Loucy (cell line): ENCODE results near the gene SH3GL1.

ENCODE experiments used
- H2AFZ ChIP-seq: fragments of 200-600 bp; sonication (generic); 2 replicates; pipeline ENCODE4 v1.6.0; 2016; ENCODE audit warnings: antibody characterized with exemption, mild to moderate bottlenecking, low read length, moderate library complexity
- H3F3A ChIP-seq: fragments of 200-600 bp; 2 replicates; pipeline ENCODE4 v1.6.0; 2016; ENCODE audit warnings: antibody characterized with exemption, low read depth, mild to moderate bottlenecking
- H3K27me3 ChIP-seq: fragments of 200-600 bp; sonication (generic); 2 replicates; pipeline ENCODE4 v1.6.1; 2014; ENCODE audit warnings: low read length, mild to moderate bottlenecking; ENCODE audit not compliant: insufficient read depth, poor library complexity, severe bottlenecking
- H3K36me3 ChIP-seq: fragments of 200-600 bp; sonication (generic); 2 replicates; pipeline ENCODE4 v1.6.1; 2016; ENCODE audit warnings: low read length; ENCODE audit not compliant: insufficient read depth
- H3K4me1 ChIP-seq: fragments of 200-600 bp; sonication (generic); 2 replicates; pipeline ENCODE4 v1.5.1; 2014; ENCODE audit warnings: low read length, mild to moderate bottlenecking; ENCODE audit not compliant: insufficient read depth, poor library complexity, severe bottlenecking
- H3K4me2 ChIP-seq: fragments of 200-600 bp; sonication (generic); 2 replicates; pipeline ENCODE4 v1.6.0; 2014; ENCODE audit warnings: antibody characterized with exemption, low read length, low read depth, mild to moderate bottlenecking; ENCODE audit not compliant: poor library complexity, severe bottlenecking
- H3K4me3 ChIP-seq: fragments of 200-600 bp; sonication (generic); 2 replicates; pipeline ENCODE4 v1.5.1; 2014; ENCODE audit warnings: low read length, mild to moderate bottlenecking, mixed read lengths; ENCODE audit not compliant: poor library complexity, severe bottlenecking
- H3K79me2 ChIP-seq: fragments of 200-600 bp; sonication (generic); 2 replicates; pipeline ENCODE4 v1.6.1; 2014; ENCODE audit warnings: low read length; ENCODE audit not compliant: insufficient read depth
- H3K9ac ChIP-seq: fragments of 200-600 bp; sonication (generic); 2 replicates; pipeline ENCODE4 v1.6.0; 2014; ENCODE audit warnings: mild to moderate bottlenecking, low read depth, low read length, moderate library complexity; ENCODE audit not compliant: poor library complexity, severe bottlenecking
- H3K9me2 ChIP-seq: fragments of 200-600 bp; sonication (generic); replicated peaks from 2 replicates; pipeline ENCODE4 v1.6.1; 2016; ENCODE audit warnings: low read depth, low read length, mixed read lengths
- H3K9me3 ChIP-seq: fragments of 200-600 bp; sonication (generic); 2 replicates; pipeline ENCODE4 v1.6.1; 2014; ENCODE audit warnings: mild to moderate bottlenecking, antibody characterized with exemption, low read length, low read depth; ENCODE audit not compliant: insufficient read depth
- H4K20me1 ChIP-seq: fragments of 200-600 bp; sonication (generic); 2 replicates; pipeline ENCODE4 v1.6.0; 2014; ENCODE audit warnings: antibody characterized with exemption, low read length, mild to moderate bottlenecking; ENCODE audit not compliant: insufficient read depth, poor library complexity, severe bottlenecking
- CTCF ChIP-seq: fragments of 200-600 bp; sonication (generic); conservative IDR thresholded peaks from 2 replicates; pipeline ENCODE4 v1.5.1; 2014; ENCODE audit warnings: mild to moderate bottlenecking, antibody characterized with exemption, low read length
- EZH2phosphoT487 ChIP-seq: fragments of 200-600 bp; IDR thresholded peaks from 2 replicates; pipeline ENCODE4 v1.6.1; 2018; ENCODE audit warnings: antibody characterized with exemption, mild to moderate bottlenecking, moderate library complexity, borderline replicate concordance

Gene SH3GL1

GRCh38 chr19:4326837-4327251 is 73.5 kb downstream of the SH3GL1 start:
- TF ChIP-seq EZH2phosphoT487: no peak
- TF ChIP-seq CTCF: no peak
- Histone ChIP-seq H3K9me3 (no peaks in the 10 kb centered on the region), H3K27me3 (no peaks in the 10 kb centered on the region), H3K4me2 (no peak overlapping the region), H3K4me3 (no peak overlapping the region), H2AFZ (no peak overlapping the region), H3F3A (no peaks in the 10 kb centered on the region), H3K9me2 (no peaks in the 10 kb centered on the region), H3K9ac (no peak overlapping the region), H4K20me1 (no peaks in the 10 kb centered on the region), H3K4me1 (no peaks in the 10 kb centered on the region), H3K79me2 (no peaks in the 10 kb centered on the region), H3K36me3 (no peaks in the 10 kb centered on the region)

- Histone ChIP-seq H3K9me2 (no peaks in the 10 kb centered on the region), H3K36me3 (no peaks in the 10 kb centered on the region), H3K27me3 (no peaks in the 10 kb centered on the region), H3K4me1 (no peaks in the 10 kb centered on the region), H3K4me3 (no peak overlapping the region), H3F3A (no peaks in the 10 kb centered on the region), H3K9me3 (no peaks in the 10 kb centered on the region), H4K20me1 (no peaks in the 10 kb centered on the region), H3K79me2 (no peaks in the 10 kb centered on the region), H3K4me2 (no peak overlapping the region), H2AFZ (no peak overlapping the region), H3K9ac (no peak overlapping the region)
- TF ChIP-seq CTCF: no peak
These were observed 74.0 kb downstream of the SH3GL1 start for GRCh38 chr19:4326215-4326836.

- Histone ChIP-seq H3K9ac (no peak overlapping the region), H3K4me2 (no peak overlapping the region), H3K4me1 (no peaks in the 10 kb centered on the region), H3K9me3 (no peaks in the 10 kb centered on the region; the same call in 1 of the 2 replicates), H3K4me3 (no peak overlapping the region), H2AFZ (no peak overlapping the region), H3K9me2 (no peaks in the 10 kb centered on the region), H3K36me3 (no peaks in the 10 kb centered on the region), H3K79me2 (no peaks in the 10 kb centered on the region), H3K27me3 (no peaks in the 10 kb centered on the region), H4K20me1 (no peaks in the 10 kb centered on the region), H3F3A (no peaks in the 10 kb centered on the region)
- no peak for TF ChIP-seq CTCF
- TF ChIP-seq EZH2phosphoT487: no peak
These were observed 76.1 kb downstream of the SH3GL1 start for GRCh38 chr19:4324228-4324627.
